HepG2 (cell line): ENCODE measurements around the gene BRI3BP. TPM values are rescaled to one million over a fixed set of nuclear protein-coding genes. Genes with fewer than 3 reads are reported as not detected.

Experiments
- ATAC-seq: fragments of 200-7000 bp; cut with Tn5 transposase; 3 replicates; pipeline ENCODE4 v1.9.1; 2020; ENCODE audit warnings: mild to moderate bottlenecking, moderate library complexity
- BruUV-seq: library from RNA; stranded (reverse); fragments of 400-500 nt; replicated peaks from 2 replicates; lab custom pipeline; 2021; lab: Mats Ljungman, UMichigan
- CTCF ChIA-PET: fragments of 300-600 bp; formaldehyde crosslinking; extraction: SDS; loops from one replicate; lab custom pipeline; 2021; ENCODE audit warnings: low total read pairs, inconsistent platforms, low intra/inter-chr PET ratio; lab: Yijun Ruan, JAX
- POLR2A ChIA-PET: fragments of 350-600 bp; sonication (Branson Sonifier 250); formaldehyde crosslinking; loops from one replicate; lab custom pipeline; 2020; ENCODE audit warnings: antibody characterized with exemption, inconsistent platforms; lab: Yijun Ruan, JAX
- DNase-seq: peaks from one replicate; pipeline ENCODE4 v3.0.0-alpha.2; 2015; ENCODE audit warnings: low spot score
- FAIRE-seq: peaks from 3 replicates; lab custom pipeline; 2011; peaks lifted over from hg19 to GRCh38; lab: Jason Lieb, UNC
- H2AFZ ChIP-seq: one replicate; pipeline ENCODE4 v1.6.1; 2011; ENCODE audit warnings: low read length, inconsistent platforms
- H3K27ac ChIP-seq: fragments of 300-600 bp; 3 replicates; pipeline ENCODE4 v1.8.0; 2011; ENCODE audit warnings: mixed run types, mild to moderate bottlenecking, mixed read lengths, low read length, inconsistent platforms; ENCODE audit not compliant: insufficient read depth; ENCODE audit errors: extremely low read length
- H3K27me3 ChIP-seq, 2 experiments: fragments of 200-600 bp in 1 of 2; 2 replicates in 1 of 2; 3 replicates in 1 of 2; pipeline versions ENCODE4 v1.6.0 to v1.8.0; 2011; ENCODE audit warnings: low read length in 2 of 2, mild to moderate bottlenecking in 2 of 2, moderate library complexity in 2 of 2, inconsistent platforms in 1 of 2; ENCODE audit not compliant: insufficient read depth in 2 of 2, control insufficient read depth in 1 of 2
- H3K36me3 ChIP-seq, 2 experiments: fragments of 200-600 bp in 1 of 2; replicated peaks in 1 of 2; 2 replicates in 1 of 2; 3 replicates in 1 of 2; pipeline versions ENCODE4 v1.5.1 to v1.8.0; 2011; ENCODE audit warnings: low read length in 2 of 2, inconsistent platforms in 1 of 2; ENCODE audit not compliant: insufficient read depth in 2 of 2, control insufficient read depth in 1 of 2
- H3K4me1 ChIP-seq: 2 replicates; pipeline ENCODE4 v1.5.1; 2012; ENCODE audit warnings: low read length, inconsistent platforms; ENCODE audit not compliant: insufficient read depth
- H3K4me2 ChIP-seq: 2 replicates; pipeline ENCODE4 v1.6.0; 2011; ENCODE audit warnings: low read depth, low read length, inconsistent platforms
- H3K4me3 ChIP-seq, 3 experiments: fragments of 200-600 bp in 1 of 3; sonication (generic), shearing (Covaris generic) in 1 of 3; replicated peaks in 1 of 3; 2 replicates each; pipeline ENCODE4 v1.5.1; 2011 to 2016; ENCODE audit warnings: low read length in 3 of 3, inconsistent platforms in 2 of 3, low read depth in 2 of 3, mild to moderate bottlenecking in 2 of 3, control low read depth in 1 of 3, mixed read lengths in 1 of 3; ENCODE audit not compliant: insufficient read depth in 1 of 3
- H3K79me2 ChIP-seq: one replicate; pipeline ENCODE4 v1.6.1; 2011; ENCODE audit warnings: low read length, inconsistent platforms; ENCODE audit not compliant: insufficient read depth
- H3K9ac ChIP-seq: 2 replicates; pipeline ENCODE4 v1.6.0; 2011; ENCODE audit warnings: mild to moderate bottlenecking, low read depth, low read length, inconsistent platforms; ENCODE audit not compliant: insufficient read depth
- H3K9me3 ChIP-seq: 2 replicates; pipeline ENCODE4 v1.5.1; 2012; ENCODE audit warnings: mild to moderate bottlenecking, low read length
- H4K20me1 ChIP-seq: 2 replicates; pipeline ENCODE4 v1.6.0; 2011; ENCODE audit warnings: inconsistent platforms, mild to moderate bottlenecking, low read length, moderate library complexity; ENCODE audit not compliant: insufficient read depth
- BRCA1 ChIP-seq: sonication (generic); formaldehyde crosslinking; IDR thresholded peaks from 2 replicates; pipeline ENCODE4 v1.4.0; 2020; ENCODE audit warnings: missing genetic modification reagents
- FOSL1 ChIP-seq: sonication (generic); formaldehyde crosslinking; IDR thresholded peaks from 2 replicates; pipeline ENCODE4 v1.9.0; 2021; ENCODE audit warnings: missing genetic modification reagents, borderline replicate concordance
- MYC ChIP-seq: sonication (generic); formaldehyde crosslinking; IDR thresholded peaks from 2 replicates; pipeline ENCODE4 v1.9.0; 2021; ENCODE audit warnings: missing genetic modification reagents, borderline replicate concordance
- NFE2L1 ChIP-seq: sonication (generic); formaldehyde crosslinking; IDR thresholded peaks from 2 replicates; pipeline ENCODE4 v1.4.0; 2020; ENCODE audit warnings: missing genetic modification reagents, mild to moderate bottlenecking, borderline replicate concordance
- TMF1 ChIP-seq: sonication (generic); formaldehyde crosslinking; IDR thresholded peaks from 2 replicates; pipeline ENCODE4 v1.8.1; 2022; ENCODE audit warnings: low read depth, missing genetic modification reagents
- ZBTB42 ChIP-seq: sonication (generic); formaldehyde crosslinking; IDR thresholded peaks from 2 replicates; pipeline ENCODE4 v1.5.0; 2020; ENCODE audit warnings: mild to moderate bottlenecking, missing genetic modification reagents
- ZFP36L1 ChIP-seq: sonication (generic); formaldehyde crosslinking; IDR thresholded peaks from 2 replicates; pipeline ENCODE4 v1.8.0; 2022; ENCODE audit warnings: mild to moderate bottlenecking, missing genetic modification reagents, moderate library complexity
- ZSCAN22 ChIP-seq: sonication (generic); formaldehyde crosslinking; IDR thresholded peaks from 2 replicates; pipeline ENCODE4 v1.4.0; 2020; ENCODE audit warnings: mild to moderate bottlenecking, missing genetic modification reagents
- WGBS: methylation state at CpG from one replicate; pipeline ENCODE4 v1.1.6; 2017; ENCODE audit warnings: low lambda C conversion rate; 5-methylcytosine and 5-hydroxymethylcytosine counted together
- in situ Hi-C: cut with HindIII; loops from 2 replicates; pipeline ENCODE4 v1.10.0; 2017; ENCODE audit warnings: low pct_unique_long_range_greater_than_20kb; ENCODE audit not compliant: extremely low pct_ligation_motif_present
- intact Hi-C: fragments of 100-400 bp; cut with micrococcal nuclease; formaldehyde crosslinking; loops from one replicate; pipeline ENCODE4 v1.10.0; 2022; ENCODE audit not compliant: unreplicated experiment
- polyA plus RNA-seq, 8 experiments: library from polyadenylated mRNA; depleted of rRNA in 3 of 8; stranded (reverse) in 7 of 8; unstranded in 1 of 8; fragments of >200 nt; fragmentation: Illumina TruSeq in 4 of 8; extraction: Trizol in 4 of 8; gene quantifications; 2 replicates each; pipeline versions ENCODE4 v1.2.1 to v1.2.3, GENCODE V29; 2011 to 2016; ENCODE audit warnings: low read depth in 4 of 8, missing spikeins in 1 of 8, mixed read lengths in 1 of 8; ENCODE audit not compliant: insufficient read depth in 1 of 8
- total RNA-seq, 5 experiments: library from RNA; depleted of rRNA; stranded (reverse); fragments of >200 nt; fragmentation: Illumina TruSeq; extraction: Trizol; gene quantifications; 2 replicates each; pipeline ENCODE4 v1.2.3, GENCODE V29; 2016; ENCODE audit warnings: low read depth in 1 of 5
- TF ChIP-seq, protein P1 (sequence below): sonication (generic); formaldehyde crosslinking; IDR thresholded peaks from 2 replicates; pipeline ENCODE4 v1.8.1; 2022; ENCODE audit warnings: low read depth, mild to moderate bottlenecking, missing genetic modification reagents
- TF ChIP-seq, protein P2 (sequence below): IDR thresholded peaks from 2 replicates; pipeline ENCODE4 v1.6.1; 2016; ENCODE audit warnings: mild to moderate bottlenecking

BRI3BP gene
- total and polyA plus RNA-seq, 2 of the 13 experiments (the other 11 are each of a cell fraction or from before 2014, with no cell fraction given): 7.5 to 21.1 TPM

DNA sequence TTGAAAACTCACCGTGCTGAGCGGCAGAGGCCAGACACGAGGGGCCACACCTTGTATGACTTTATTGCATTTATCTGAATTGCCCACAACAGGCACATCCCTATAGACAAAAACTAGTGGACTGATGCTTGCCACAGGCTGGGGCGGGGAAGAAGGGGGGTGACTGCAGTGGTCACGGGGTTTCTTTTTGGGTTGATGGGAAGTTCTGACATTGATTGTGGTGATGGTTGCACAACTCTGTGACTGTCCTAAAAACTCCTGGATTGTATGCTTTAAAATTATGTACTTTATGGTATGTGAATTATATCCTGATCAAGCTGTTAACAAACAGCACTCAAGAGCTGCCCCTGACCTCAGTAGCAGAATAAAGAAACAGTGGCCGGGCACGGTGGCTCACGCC, 30.2 kb upstream of the BRI3BP start:
- TF ChIP-seq NFE2L1: no peak
- no peak overlapping the region for H3K9ac ChIP-seq
- H4K20me1 ChIP-seq: no peaks in the 10 kb centered on the region
- FAIRE-seq: no peak
- no peak overlapping the region for H3K4me2 ChIP-seq
- H2AFZ ChIP-seq: no peak overlapping the region
- WGBS: 99% methylated on average over 6 of the region's 8 CpGs
- H3K36me3 ChIP-seq: peaks cover 32 to 67% of the 10 kb centered on the region in 2 experiments; a peak in 4 of 5 replicates
- in situ Hi-C loops: no loop called here
- H3K4me3 ChIP-seq: no peak overlapping the region
- POLR2A ChIA-PET: no interaction called here
- BruUV-seq: TSS peak; percentile 33
- no peaks in the 10 kb centered on the region for H3K79me2 ChIP-seq
- no peak for DNase-seq
- no peaks in the 10 kb centered on the region for H3K9me3 ChIP-seq
- no peaks in the 10 kb centered on the region for H3K4me1 ChIP-seq
- no peak overlapping the region for H3K27ac ChIP-seq
- CTCF ChIA-PET: no interaction called here
- H3K27me3 ChIP-seq: no peaks in the 10 kb centered on the region
- intact Hi-C loops: no loop called here
- no peak for ATAC-seq

DNA sequence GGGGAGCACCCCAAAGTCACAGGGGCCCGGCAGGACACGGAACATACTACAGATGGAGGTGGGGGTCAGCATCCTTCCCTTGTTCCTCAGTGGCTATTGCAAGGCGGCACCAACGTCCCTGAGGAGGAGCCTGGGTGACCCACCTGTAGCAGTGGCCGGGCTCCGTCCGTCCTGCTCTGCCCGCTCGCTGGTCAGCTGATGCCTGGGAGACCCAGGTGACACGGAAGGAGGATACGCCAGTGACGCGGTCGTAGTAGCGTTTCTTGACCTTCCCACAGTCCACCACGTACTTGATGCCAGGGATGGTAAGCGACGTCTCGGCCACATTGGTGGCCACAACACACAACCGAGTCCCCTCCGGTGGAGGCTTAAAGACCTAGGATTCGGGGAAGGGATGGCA, 29.2 kb upstream of the BRI3BP start:
- H3K9ac ChIP-seq: no peak overlapping the region
- DNase-seq: no peak
- intact Hi-C loops: no loop called here
- no peak overlapping the region for H3K27ac ChIP-seq
- no peaks in the 10 kb centered on the region for H3K9me3 ChIP-seq
- H3K4me1 ChIP-seq: no peaks in the 10 kb centered on the region
- H2AFZ ChIP-seq: no peak overlapping the region
- in situ Hi-C loops: no loop called here
- H3K4me2 ChIP-seq: no peak overlapping the region
- POLR2A ChIA-PET: no interaction called here
- no peak for TF ChIP-seq ZFP36L1
- no peak for TF ChIP-seq ZBTB42 (CRISPR knock-in tag)
- TF ChIP-seq MYC: no peak
- no peak for TF ChIP-seq TMF1
- no peak for TF ChIP-seq BRCA1 (CRISPR knock-in tag)
- TF ChIP-seq ZSCAN22: no peak
- TF ChIP-seq, protein P1, sequence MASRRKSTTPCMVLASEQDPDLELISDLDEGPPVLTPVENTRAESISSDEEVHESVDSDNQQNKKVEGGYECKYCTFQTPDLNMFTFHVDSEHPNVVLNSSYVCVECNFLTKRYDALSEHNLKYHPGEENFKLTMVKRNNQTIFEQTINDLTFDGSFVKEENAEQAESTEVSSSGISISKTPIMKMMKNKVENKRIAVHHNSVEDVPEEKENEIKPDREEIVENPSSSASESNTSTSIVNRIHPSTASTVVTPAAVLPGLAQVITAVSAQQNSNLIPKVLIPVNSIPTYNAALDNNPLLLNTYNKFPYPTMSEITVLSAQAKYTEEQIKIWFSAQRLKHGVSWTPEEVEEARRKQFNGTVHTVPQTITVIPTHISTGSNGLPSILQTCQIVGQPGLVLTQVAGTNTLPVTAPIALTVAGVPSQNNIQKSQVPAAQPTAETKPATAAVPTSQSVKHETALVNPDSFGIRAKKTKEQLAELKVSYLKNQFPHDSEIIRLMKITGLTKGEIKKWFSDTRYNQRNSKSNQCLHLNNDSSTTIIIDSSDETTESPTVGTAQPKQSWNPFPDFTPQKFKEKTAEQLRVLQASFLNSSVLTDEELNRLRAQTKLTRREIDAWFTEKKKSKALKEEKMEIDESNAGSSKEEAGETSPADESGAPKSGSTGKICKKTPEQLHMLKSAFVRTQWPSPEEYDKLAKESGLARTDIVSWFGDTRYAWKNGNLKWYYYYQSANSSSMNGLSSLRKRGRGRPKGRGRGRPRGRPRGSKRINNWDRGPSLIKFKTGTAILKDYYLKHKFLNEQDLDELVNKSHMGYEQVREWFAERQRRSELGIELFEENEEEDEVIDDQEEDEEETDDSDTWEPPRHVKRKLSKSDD (CRISPR knock-in tag): no peak
- TF ChIP-seq, protein P2, sequence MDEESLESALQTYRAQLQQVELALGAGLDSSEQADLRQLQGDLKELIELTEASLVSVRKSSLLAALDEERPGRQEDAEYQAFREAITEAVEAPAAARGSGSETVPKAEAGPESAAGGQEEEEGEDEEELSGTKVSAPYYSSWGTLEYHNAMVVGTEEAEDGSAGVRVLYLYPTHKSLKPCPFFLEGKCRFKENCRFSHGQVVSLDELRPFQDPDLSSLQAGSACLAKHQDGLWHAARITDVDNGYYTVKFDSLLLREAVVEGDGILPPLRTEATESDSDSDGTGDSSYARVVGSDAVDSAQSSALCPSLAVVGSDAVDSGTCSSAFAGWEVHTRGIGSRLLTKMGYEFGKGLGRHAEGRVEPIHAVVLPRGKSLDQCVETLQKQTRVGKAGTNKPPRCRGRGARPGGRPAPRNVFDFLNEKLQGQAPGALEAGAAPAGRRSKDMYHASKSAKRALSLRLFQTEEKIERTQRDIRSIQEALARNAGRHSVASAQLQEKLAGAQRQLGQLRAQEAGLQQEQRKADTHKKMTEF (CRISPR knock-in tag): no peak
- no peak for TF ChIP-seq FOSL1 (CRISPR knock-in tag)
- TF ChIP-seq, all 625 proteins: peak for 0
- H3K27me3 ChIP-seq: no peaks in the 10 kb centered on the region
- FAIRE-seq (no peak), ATAC-seq (no peak)
- no TSS peak for BruUV-seq
- no peaks in the 10 kb centered on the region for H3K79me2 ChIP-seq
- H4K20me1 ChIP-seq: no peaks in the 10 kb centered on the region
- 95% methylated on average over 22 of the region's 22 CpGs for WGBS
- CTCF ChIA-PET: no interaction called here
- no peak overlapping the region for H3K4me3 ChIP-seq
- H3K36me3 ChIP-seq: peaks cover 33 to 71% of the 10 kb centered on the region in 2 experiments; a peak in 4 of 5 replicates
